NCI-H146 treated with DMSO at 0.1 percent for 48 hours (cell line): ENCODE data around the gene PRSS57.
A peak's percentile ranks its signal among the peaks of the same experiment; 100 is the strongest.
"Not testable (repeated sequence)": the region's sequence is repeated elsewhere in the genome, so short reads cannot be mapped to it uniquely, and the experiment has no call there.

Experiments
- DNase-seq: peaks from one replicate; lab custom pipeline; 2025; ENCODE audit not compliant: unreplicated experiment; lab: John Stamatoyannopoulos, UW

Gene PRSS57

GRCh38 chr19:674282-675151, 20.7 kb downstream of the PRSS57 start:
- DNase-seq: no peak

DNA sequence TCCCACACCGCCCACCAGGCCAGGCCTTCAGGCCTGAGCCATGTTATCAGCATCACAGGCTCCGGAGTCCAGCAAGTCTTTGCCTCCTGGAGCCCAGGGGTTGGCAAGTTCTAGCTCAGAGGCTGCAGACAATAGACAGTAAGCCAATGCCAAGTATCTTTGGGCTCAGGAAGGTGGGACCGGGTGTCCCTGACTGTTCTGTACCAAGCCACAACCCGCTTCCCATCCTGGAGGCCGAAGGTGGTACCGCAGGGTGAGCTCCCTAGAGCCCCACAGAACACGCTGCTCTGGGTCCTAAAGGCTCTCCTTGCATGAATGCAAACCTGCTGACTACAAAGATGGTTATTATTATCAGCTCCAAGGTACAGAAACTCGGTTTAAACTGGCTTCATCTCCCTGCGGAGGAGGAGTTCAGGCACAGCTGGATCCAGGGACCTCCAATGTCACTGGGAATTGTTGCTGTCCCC, 24.6 kb downstream of the PRSS57 start:
- DNase-seq: no peak

GRCh38 chr19:668675-669434, 26.4 kb downstream of the PRSS57 start:
- DNase-seq: not testable (repeated sequence)

DNA sequence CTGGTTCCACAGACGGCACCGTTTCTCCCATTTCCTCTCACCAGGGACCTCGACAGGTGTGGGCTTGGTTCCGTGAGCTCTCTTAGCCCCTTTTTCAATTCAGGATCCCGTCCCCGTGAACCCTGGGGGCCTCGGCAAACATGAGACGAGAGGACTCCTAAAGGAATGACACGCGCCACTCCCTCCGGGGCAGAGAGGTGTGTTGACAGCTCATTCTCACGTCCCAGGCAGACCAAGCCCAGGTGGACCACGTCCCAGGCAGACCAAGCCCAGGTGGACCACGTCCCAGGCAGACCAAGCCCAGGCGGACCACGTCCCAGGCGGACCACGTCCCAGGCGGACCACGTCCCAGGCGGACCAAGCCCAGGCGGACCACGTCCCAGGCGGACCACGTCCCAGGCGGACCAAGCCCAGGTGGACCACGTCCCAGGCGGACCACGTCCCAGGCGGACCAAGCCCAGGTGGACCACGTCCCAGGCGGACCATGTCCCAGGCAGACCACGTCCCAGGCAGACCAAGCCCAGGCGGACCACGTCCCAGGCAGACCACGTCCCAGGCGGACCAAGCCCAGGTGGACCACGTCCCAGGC, 28.2 kb downstream of the PRSS57 start:
- DNase-seq: not testable (repeated sequence)

GRCh38 chr19:664913-665443, 30.3 kb downstream of the PRSS57 start:
- peak; percentile 55 for DNase-seq

GRCh38 chr19:663682-664117, 31.6 kb downstream of the PRSS57 start:
- DNase-seq: no peak

DNA sequence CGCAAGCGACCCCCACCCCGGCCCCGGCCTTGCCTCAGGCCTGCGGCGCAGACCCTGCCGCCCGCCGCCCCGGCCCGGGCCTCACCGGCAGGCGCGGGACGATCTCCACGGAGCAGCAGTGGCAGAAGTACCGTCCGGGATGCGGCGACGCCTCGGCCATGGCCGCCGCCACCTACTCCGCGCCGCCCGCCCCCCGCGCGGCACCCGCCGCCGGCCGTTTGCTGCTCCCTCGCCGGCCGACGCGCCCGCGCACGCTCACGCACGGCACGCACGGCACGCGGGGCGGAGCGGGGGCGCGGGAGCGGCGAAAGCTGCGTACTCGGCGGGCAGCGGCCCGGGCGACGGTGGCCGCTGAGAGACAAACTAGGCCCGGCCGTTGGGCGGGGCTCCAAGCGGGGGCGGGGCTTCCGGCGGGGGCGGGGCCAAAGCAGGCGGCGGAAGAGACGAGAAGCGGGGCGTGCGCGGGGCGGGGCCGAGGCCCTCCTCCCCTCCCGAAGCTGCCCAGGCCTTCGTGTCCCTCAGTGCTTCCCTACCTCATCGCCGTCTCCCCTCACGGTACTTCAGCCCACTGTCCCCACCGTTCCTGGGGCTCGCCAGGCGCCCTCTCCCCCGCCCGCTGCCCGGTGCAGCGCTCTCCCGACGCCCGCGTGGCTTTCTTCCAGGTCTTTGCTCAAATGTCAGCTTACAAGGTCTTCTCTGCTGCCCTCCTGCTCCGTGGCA, 32.1 kb downstream of the PRSS57 start, which contains the start of gene RNF126:
TSS of gene RNF126 (minus strand) at position 253 of the 720 bp plus-strand sequence. CDS start at position 160, 93 bp downstream.
- peak; percentile 61 for DNase-seq

DNA sequence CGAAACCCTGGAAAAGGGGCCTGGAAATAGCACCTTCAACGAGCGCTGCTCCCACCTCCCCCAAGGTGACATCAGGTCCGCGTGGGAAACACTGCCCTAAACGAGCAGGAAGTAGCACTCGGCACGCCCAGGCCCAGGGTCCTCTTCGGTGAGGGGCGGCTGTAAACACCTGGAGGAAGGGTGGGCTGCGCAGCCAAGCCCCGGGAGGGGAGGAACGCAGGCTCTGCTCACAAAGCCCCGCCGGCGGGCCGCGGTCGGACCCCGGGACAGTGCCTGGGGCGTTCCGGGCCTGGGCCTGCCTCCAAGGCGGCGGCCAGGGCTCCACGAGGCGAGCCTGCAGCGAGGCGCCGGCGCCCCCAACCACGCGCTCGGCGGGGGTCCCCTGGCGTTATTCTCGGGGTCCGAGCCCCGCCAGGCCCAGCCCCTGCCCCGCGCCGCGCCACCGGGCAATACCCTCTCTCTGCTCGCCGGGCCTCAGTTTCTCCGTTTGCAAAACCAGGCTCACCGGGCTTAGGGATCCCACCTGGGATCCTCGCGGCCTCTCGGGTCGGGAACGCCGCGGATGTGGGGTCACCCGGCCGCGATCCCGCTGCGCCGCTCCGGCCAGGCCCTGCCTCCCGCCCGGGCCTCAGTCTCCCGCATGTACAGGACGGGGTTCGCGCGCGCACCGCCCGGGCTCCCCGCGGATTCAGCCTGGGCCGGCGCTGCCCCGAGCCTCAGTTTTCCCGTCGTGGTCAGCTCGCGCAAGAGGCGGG, 32.9 kb downstream of the PRSS57 start:
- no peak for DNase-seq

- DNase-seq: no peak
Observed at GRCh38 chr19:661427-662196, 33.6 kb downstream of the PRSS57 start.

GRCh38 chr19:660793-661426, 34.3 kb downstream of the PRSS57 start:
- no peak for DNase-seq

DNA sequence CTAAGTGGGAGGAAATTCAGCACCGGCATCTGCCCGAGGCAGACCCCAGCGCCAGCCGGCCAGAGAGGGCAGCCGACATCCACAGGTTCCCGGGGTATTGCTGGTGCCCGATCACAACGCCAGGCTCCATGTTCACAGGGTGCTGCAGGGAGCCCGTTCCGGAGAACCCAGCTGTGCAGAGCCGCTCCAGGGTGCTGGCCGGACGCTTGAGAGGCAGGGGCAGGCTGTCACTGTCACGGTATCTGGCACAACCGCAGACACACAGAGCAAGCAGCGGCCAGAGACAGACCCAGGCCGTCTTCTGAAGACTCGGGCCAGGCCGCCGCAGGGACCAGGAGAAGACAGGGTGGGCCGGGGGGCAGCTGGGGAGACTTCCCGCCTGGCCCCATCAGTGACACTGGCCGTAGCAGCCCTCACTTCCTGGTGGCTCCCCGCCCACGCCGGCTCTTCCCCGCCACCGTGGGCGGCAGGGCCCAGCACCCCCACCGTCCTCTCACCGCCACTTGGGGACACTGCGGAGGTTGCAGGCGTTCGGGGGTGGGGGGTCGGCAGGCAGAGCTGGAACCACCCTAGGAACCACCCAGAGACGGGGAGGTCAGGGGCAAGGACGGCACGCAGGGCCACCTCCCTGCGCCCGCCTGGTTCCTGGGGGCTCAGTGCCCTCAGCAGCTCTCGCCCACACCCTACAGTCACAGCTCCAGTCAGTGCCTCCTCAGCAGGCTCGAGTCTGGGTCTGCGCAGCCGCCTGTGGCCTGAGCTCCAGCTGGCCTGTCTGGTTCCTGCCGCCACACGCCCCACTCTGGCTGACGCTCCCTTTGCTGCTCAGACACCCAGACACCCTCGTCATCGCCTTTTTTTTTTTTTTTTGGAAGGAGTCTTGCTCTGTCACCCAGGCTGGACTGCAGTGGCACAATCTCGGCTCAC, 36.1 kb downstream of the PRSS57 start:
- DNase-seq: no peak

DNA sequence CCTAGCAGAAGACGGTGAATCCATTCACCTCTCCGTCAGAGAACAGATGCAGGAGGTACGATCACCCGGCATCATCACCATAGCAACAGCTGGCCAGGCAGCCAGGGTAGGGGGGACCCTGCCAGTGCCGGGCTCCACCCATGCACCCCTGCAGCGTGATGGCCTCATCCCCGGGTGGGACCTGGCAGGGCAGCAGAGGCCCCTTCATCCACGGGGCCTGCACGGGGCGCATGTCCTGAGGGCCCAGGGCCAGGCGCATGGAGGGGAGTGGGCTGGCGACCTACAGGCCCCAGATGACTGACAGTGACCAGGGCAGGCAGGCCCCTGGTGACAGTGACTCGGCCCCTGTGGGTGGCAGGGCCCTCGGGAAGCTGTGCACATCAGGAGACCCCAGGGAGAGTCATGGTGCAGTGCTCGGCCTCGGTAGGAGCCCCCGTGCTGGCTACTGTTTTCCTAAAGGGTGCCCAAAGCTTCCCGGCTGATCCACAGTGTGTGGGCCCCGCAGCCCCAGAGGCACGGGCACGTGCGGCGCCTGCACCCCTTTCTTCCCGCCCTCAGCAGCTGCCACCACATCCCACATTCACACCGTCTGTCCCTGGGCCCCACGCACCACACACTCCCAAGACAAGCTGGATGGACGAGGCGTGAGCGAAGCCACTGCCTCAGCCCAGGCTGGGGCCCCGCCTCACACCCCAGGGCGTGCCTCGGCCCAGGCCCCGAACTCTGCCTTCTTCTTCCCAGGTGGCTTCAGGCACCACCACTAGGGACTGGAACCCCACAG, 37.0 kb downstream of the PRSS57 start:
- DNase-seq: no peak

DNA sequence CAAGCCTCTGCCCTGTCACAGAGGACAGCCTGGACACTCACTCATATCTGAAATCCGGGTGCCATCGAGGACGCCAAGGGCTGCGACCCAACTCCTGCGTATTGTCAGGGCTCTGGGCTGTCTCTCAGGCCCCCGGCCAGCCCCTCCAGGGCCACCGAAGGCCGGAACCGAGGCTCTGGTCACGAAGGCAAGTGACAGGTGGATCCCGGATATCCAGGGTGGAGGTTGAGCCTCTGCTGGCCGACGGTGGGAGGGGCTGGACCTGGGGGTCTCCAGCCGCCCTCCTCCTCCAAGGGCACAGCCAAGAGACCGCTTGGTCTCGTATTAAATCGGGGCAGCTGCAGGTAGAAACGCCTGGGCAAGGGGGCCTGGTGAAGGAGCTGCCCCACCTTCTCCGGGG, 37.6 kb downstream of the PRSS57 start:
- DNase-seq: no peak

DNA sequence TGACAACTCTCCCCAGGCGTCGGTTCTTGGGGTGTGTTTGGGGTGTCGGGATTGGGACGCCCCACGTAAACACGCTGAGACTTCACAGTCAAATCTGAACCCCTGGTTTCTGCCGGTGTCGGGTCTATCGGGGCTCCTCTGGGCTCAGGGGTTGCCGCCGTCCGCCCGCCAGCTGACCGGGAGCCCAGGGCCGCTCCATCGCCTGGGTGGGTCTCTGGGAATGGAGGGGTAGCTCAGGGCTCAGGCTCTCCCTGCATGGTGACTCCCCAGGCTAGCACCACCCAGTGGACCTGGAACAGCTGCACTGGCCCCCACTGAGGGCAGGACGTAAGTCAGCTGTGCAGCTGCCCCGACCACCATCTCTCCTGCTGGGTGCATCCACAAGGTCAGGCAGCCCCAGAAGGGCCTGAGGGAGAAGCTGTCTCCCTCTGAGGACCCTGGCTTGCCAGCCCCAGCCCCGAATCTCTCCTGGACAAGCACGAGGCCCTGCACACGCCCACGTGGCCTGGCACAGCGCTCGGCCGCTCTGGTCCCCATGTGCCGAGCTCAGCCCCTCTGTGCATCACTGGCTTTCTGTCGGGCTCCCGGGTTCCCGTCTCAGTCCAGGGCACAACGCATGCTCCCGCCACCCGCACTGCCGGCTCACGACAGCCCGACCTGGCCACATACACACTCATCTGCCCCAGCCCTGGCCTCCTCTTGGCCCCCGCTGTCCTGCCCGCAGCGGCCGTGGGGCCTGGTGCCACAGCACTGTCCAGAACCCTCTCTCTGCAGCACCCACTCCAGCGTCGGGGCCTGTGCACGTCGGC, 38.3 kb downstream of the PRSS57 start:
- no peak for DNase-seq

- DNase-seq: no peak
Observed at GRCh38 chr19:655691-656090, 39.6 kb downstream of the PRSS57 start.

DNA sequence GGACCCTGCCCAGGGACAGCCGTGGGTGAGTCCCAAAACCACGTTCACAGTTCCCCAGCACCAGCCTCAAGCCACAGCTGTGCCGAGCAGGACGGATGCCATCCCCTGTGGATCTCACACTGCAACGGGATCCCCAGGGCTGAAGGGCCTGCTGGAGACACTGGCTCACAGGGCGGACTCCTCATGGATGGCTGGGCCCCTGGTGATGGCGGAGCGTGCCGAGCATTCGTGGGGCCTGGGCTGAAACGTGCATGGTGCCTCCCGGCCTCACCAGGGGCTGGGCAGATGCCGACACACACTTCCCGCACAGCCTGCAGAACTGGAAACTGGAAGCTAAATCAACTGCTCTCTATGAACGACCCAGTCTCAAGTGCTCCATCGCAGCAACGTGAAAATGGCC, 41.8 kb downstream of the PRSS57 start:
- no peak for DNase-seq
